ENCODE data around the gene TMEM212. TPM values are rescaled to one million over a fixed set of nuclear protein-coding genes. Genes with fewer than 3 reads are reported as not detected.

TMEM212 gene
- total and polyA plus RNA-seq, 9 of the 15 experiments (the other 6 are each of a cell fraction or from before 2014, with no cell fraction given), result not detected

- ChIA-PET POLR2A (no interaction called here), CTCF (ENCODE audit: low intra/inter-chr PET ratio) (no interaction called here)
- Histone ChIP-seq H3K79me2 (ENCODE audit: control insufficient read depth, insufficient read depth, low read length) (no peaks in the 10 kb centered on the region), H3K9ac (ENCODE audit: insufficient read depth in 1 of 2, low read depth in 2 of 2, low read length in 2 of 2) (no peak overlapping the region), H3K4me2 (ENCODE audit: insufficient read depth, low read length) (no peak overlapping the region), H3K36me3 (ENCODE audit: control insufficient read depth, insufficient read depth, low read length) (no peaks in the 10 kb centered on the region), H3K27me3 (ENCODE audit: control insufficient read depth in 2 of 2, insufficient read depth in 2 of 2, low read length in 2 of 2) (no peaks in the 10 kb centered on the region), H2AFZ (ENCODE audit: low read depth, low read length) (no peak overlapping the region), H3K27ac (ENCODE audit: extremely low read depth, low read depth, low read length) (no peak overlapping the region), H3K9me3 (replicated peaks; ENCODE audit: control insufficient read depth, insufficient read depth, low read depth, low read length) (no peaks in the 10 kb centered on the region; the same call in 1 of the 2 replicates), H3K4me1 (replicated peaks in 1 of 2; ENCODE audit: control insufficient read depth in 2 of 2, insufficient read depth in 2 of 2, low read length in 2 of 2) (no peaks in the 10 kb centered on the region; a peak in 1 of 5 replicates), H3K4me3 (no peak overlapping the region), H3K9me1 (ENCODE audit: control insufficient read depth, insufficient read depth, low read length) (no peaks in the 10 kb centered on the region), H4K20me1 (replicated peaks; ENCODE audit: control insufficient read depth, insufficient read depth, low read length) (no peaks in the 10 kb centered on the region)
- WGBS (ENCODE audit: insufficient coverage, low coverage, missing lambda C conversion rate), result 17% methylated on average over 2 of the region's 2 CpGs
- in situ Hi-C loops (cut with MboI) (no loop called here), intact Hi-C loops (cut with micrococcal nuclease) (no loop called here)
- DNase-seq (ENCODE audit: extremely low read depth in 1 of 4, low spot score in 3 of 4) (no peak), FAIRE-seq (no peak), ATAC-seq (no peak)
- no peak for TF ChIP-seq NFE2 (IDR thresholded peaks at IDR 0.05; ENCODE audit: low read depth)
- TF ChIP-seq MCM5 (IDR thresholded peaks at IDR 0.05; ENCODE audit: low read depth), result no peak
- TF ChIP-seq EGR1 (conservative IDR thresholded peaks at IDR 0.05), result no peak
- TF ChIP-seq ZNF395 (CRISPR knock-in tag; IDR thresholded peaks at IDR 0.05), result no peak
- no peak for TF ChIP-seq MBD2 (IDR thresholded peaks at IDR 0.05; ENCODE audit: borderline replicate concordance, low read depth)
- no peak for TF ChIP-seq ZNF134 (CRISPR knock-in tag; conservative IDR thresholded peaks at IDR 0.05)
- TF ChIP-seq ZFP91 (CRISPR knock-in tag; IDR thresholded peaks at IDR 0.05), result no peak
- no peak for TF ChIP-seq THAP12 (CRISPR knock-in tag; IDR thresholded peaks at IDR 0.05)
- no peak for TF ChIP-seq ZNF232 (CRISPR knock-in tag; IDR thresholded peaks at IDR 0.05)
- TF ChIP-seq E2F8 (IDR thresholded peaks at IDR 0.05; ENCODE audit: low read depth, partially characterized antibody), result no peak
- no peak for TF ChIP-seq SPI1 (IDR thresholded peaks at IDR 0.05; ENCODE audit: borderline replicate concordance, low read depth, low read length)
- BruUV-seq (replicated peaks), result no TSS peak
Observed at GRCh38 chr3:171908731-171909130, 65.6 kb downstream of the TMEM212 start.
